HG02938 (cell line): ENCODE data around the gene CSN2.
A peak's percentile ranks its signal among the peaks of the same experiment; 100 is the strongest.
"Not testable (repeated sequence)": the region's sequence is repeated elsewhere in the genome, so short reads cannot be mapped to it uniquely, and the experiment has no call there.

Experiments used
- ATAC-seq: cut with Tn5 transposase; IDR thresholded peaks from one replicate; pipeline ENCODE4 v1.9.1; 2021; ENCODE audit warnings: mild to moderate bottlenecking, moderate library complexity; ENCODE audit not compliant: unreplicated experiment

The CSN2 gene, protein sequence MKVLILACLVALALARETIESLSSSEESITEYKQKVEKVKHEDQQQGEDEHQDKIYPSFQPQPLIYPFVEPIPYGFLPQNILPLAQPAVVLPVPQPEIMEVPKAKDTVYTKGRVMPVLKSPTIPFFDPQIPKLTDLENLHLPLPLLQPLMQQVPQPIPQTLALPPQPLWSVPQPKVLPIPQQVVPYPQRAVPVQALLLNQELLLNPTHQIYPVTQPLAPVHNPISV

DNA sequence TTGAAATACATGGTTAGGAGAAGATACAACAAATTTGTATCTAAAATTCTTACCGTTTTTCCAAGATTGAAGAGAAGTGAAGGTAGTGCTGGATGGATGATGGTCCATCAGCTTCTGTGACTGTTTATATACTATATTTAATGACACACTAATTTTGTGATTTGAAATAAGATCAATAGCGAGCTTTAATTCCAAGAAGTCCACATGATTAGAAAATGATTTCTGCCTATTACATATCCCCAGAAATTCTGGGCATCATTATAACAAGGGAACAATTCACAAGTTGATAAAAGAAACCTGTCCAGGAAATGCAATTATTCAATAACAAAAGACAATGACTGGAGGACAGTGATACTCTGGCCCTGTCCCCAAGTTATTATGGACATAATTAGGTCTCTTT, at the start of gene CSN2:
CSN2 (minus strand) TSS at position 101 of the 400 bp plus-strand sequence. CDS start 4,733 bp downstream, outside the sequence.
- no peak for ATAC-seq

DNA sequence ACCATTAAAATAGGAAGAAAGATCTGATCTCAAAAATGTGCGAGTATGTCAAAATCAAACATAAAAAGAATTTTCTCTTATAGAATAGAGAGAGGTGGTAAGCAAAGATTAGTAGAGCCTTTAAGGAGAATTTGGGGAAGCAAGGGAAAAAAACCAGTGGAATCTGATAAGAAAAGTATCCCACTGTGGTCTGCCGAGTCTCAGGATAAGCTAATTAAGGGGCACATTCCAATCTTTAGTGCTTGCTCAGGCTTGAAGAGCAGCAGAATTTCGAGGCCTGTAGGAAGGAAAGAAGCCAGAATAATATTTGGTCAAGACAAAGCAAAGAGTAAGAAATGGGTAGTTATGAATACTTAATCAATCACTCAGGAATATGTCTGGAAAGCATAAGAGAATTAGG, 43.2 kb upstream of the CSN2 start:
- no peak for ATAC-seq

DNA sequence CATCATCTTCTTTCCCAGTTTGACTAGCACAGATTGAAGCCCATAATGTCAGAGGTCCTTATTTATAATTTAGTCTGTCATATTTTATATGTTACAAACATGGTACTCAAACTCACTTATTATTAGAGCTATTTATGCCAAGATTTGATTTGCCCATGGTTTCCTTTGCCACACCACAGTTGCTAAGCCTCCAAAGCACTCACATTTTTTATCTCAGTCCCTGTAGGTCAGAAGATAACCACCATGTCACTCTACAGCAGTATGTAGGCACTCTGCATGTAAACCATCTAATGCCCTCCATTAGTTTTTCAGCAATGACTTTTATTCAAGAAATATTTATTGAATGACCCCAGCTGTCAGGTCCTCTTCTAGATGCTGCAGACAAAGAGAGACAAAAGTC, 37.0 kb upstream of the CSN2 start:
- ATAC-seq, result no peak

DNA sequence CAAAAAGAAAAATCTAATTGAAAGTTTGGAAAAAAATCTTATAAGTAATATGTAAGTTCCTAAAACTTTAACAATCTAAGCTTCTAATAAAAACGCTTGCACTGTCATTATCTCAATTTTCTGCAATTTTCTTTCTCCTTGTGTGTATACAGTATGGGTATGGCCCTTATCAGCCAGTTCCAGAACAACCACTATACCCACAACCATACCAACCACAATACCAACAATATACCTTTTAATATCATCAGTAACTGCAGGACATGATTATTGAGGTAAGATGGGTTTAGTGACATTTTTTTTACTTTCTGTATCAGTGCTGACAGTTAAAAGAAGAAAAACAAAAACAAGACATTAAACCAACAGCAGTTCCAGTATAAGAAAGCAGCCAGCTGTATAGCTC, 35.2 kb upstream of the CSN2 start:
- ATAC-seq, result no peak

DNA sequence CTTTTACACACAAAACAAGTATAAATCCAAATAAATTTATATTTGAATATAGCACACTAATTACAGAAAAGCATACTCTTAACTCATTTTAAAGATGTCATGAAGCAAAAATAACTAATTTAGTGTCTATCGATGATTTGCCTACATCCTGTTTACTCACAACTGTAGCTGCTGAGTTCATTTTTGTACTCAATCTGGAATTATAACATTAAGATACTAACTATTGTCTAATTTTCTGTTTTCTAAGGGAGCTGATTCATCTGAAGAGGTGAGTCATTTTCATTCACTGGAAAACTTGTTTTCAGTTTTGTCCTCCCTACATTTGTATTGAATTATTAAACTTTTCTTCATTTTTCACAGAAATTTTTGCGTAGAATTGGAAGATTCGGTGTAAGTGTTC, 33.9 kb upstream of the CSN2 start:
- ATAC-seq, result no peak

DNA sequence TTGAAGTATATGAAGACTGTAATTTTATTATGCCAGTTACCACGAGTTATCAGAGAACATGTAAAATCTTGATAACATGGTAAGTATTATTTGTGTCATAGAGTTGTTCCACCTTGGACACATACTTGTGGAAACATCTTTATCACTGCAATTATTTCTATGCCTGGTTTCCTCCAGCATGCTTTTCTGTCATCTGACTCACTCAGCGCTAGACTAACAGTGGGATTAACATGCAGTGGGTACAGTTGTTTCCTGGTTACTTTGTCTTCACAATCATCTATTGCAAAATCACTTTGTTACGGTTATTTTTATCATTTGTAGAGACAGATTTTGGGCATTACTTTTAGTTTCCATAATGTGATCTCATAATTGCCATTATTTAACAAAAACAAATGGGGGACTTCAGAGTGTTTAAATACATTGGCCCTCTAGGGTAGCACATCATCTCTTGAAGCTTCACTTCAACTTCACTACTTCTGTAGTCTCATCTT, 30.0 kb upstream of the CSN2 start, which contains the start of gene STATH:
STATH (plus strand) TSS at position 441 of the 491 bp plus-strand sequence. CDS start 2,472 bp downstream, outside the sequence.
- no peak for ATAC-seq

DNA sequence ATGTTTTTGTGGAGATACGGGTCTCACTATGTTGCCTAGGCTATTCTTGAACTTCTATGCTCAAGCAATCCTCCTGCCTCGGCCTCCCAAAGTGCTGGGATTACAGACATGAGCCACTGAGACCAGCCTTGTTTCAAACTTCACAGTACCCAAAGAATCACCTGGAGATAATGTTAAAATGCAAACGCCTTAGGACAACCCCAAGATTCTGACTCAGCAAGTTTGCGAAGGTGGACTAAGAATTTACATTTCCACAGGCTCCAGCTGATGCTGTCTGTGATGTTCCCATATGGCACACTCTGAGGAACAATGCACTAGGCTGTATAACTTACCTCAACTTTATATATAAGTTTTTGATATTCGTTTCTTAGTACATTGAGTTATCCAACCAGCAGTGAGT, 29.3 kb upstream of the CSN2 start:
- no peak for ATAC-seq

DNA sequence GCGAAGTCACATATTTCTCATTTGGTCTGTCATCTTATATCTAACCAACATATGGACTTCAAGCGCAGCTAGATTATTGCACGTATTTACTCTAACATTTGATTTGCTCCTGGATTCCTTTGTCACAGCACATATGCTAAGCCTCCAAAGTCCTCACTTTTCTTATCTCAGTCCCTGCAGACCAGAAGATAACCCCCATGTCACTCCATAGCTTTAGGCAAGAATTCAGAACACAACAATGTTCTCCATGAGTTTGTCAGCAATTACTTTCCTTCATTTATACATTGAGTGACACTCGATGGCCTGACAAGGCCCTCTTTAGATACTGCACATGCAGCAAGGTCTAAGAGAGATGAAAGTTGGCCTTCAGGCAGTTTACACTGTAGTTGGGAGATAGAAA, 25.5 kb upstream of the CSN2 start:
- ATAC-seq, result no peak

DNA sequence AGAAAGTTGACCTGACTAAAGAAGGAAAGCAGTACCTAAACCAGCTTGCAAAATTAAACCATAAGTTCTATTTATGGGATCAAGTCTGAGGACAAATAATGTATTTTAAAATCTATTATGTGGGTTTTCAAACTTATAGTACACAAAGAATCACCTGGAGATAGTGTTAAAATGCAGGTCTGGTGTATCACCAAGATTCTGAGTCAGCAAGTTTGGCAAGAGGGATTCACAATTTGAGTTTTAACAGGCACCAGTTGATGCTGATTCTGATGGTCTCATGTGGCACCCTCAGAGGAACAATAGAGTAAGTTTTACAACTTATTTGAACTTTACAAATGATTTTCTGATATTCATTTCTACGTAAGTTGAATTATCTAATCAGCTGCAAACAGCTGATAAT, 21.1 kb upstream of the CSN2 start:
- no peak for ATAC-seq

DNA sequence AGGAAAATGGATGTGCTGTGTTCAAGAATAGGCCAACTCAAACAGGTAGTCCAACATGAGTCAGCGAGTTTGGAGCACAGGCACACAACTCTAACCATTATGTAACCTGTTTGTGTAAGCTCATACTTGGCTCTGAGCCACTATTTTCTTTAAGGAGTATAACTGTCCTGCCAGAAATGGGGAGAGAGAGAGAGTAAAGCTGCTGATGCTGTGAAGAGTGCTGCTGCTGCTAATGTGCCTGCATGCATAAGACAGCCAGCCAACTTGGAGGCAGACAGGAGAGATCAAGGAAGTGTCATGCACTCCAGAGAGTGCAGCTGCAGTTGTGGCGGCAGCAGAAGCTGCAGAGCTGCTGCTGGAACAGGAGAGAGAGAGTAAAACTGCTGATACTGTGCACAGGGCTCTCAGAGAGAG, 18.5 kb upstream of the CSN2 start:
- ATAC-seq, result no peak

DNA sequence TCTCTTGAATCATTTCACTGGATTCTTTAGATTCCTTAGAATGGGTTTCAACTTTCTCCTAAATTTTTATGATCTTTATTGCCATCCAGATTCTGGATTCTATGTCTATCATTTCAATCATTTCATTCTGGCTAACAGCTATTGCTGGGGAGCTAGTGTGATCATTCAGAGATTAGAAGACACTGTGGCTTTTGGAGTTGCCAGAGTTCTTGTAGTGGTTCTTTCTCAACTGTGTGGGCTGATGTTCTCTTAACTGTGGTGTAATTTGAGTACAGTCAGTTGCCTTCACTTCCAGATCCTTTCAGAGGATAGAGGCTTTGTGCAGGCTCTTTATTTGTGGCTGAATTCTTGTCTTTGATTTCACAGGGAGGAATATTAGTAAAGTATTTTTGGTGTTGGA, 12.1 kb upstream of the CSN2 start:
- ATAC-seq, result no peak

DNA sequence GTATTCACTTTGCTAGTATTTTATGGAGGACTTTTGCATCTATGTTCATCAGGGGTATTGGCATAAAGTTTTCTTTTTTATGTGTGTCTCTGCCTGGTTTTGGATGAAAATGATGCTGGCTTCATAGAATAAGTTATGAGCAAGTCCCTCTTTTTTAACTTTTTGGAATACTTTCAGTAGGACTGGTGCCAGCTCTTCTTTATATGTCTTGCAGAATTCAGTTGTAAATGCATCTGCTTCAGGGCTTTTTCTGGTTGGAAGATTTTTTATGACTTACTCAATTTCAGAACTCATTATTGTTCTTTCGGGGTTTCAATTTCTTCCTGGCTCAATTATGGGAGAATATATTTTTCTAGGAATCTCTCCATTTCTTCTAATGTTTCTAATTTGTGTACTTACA, 9.1 kb upstream of the CSN2 start:
- ATAC-seq, result no peak

DNA sequence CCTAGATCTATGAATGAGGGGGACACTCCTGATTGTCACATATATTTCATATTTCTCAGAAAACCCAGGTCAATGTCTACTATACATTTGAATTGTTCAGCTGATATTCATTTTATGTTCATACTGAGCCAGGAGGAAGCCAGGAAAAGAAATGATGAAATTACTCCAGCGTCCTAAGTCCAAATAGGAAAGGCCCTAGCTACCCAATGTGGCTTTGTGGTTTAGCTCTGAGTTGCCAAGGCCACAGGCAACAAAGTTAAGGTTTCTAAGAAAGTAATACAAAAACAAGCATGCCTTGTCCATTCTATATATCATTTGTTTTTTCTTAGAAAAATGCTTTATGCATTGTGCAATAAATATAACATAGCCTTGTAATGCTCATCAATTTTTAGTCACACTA, 4.5 kb upstream of the CSN2 start:
- ATAC-seq, result no peak

DNA sequence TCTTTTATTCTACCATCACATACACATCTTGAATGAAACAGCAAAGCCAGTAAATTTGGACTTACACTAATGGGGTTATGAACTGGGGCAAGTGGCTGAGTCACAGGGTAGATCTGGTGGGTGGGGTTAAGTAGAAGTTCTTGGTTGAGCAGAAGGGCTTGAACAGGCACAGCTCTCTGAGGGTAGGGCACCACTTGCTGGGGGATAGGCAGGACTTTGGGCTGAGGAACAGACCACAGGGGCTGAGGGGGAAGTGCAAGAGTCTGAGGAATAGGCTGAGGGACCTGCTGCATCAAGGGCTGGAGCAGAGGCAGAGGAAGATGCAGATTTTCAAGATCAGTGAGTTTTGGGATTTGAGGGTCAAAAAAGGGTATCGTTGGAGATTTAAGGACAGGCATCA, 8.3 kb downstream of the CSN2 start:
- ATAC-seq, result no peak

DNA sequence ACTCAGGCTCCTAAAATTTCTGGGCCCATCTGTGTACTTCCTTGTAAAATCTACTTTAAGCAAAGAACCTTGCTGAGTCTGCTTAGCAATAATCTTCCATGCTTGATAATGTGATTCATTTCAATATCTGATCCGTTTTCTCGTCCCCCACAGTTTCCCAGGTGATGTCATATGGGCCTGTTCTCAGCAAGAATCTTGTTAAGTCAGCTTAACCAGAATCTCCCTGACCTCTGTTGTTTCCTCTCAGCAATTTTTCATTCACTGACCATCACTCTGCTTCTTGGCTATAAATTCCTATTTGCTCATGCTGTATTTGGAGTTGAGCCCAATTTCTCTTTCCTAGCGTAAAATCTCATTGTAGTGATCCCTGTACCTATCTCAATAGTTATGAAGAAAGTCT, 13.9 kb downstream of the CSN2 start:
- no peak for ATAC-seq

DNA sequence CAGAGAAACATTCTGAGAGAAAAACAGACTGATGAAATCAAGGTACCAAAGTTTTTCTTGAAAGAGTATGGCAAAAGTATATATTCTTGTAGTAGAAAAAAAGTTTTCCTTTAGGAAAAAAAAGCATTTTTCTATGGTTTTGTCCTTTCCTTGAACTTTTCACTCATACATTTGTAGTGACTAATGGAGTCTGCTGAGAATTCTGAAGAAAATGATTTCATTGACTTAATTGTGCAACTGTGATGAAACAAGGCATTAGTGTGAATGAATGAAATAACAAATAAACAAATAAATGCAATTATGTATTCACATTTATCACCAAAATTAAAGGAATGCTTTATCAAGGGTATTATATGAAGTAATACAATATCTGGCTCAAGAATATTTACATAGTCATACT, 29.0 kb downstream of the CSN2 start:
- ATAC-seq, result no peak

DNA sequence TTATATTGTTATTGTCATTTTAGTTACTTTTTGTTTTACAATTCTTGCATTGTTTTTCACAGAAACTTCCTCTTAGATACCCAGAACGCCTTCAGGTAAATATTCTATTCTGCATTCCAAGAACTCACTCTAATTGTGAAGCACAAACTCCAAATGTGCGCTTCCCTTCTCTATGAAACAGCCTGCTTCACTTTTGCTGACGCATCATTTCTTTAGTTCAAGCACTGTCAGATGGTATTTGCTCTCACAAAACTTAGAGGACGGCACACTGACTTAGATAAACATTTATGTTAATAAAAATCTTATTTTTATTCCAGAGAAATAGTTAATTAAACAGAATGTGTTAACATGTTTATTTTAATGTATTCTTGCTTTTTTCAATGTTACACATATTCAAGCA, 31.4 kb downstream of the CSN2 start:
- no peak for ATAC-seq

DNA sequence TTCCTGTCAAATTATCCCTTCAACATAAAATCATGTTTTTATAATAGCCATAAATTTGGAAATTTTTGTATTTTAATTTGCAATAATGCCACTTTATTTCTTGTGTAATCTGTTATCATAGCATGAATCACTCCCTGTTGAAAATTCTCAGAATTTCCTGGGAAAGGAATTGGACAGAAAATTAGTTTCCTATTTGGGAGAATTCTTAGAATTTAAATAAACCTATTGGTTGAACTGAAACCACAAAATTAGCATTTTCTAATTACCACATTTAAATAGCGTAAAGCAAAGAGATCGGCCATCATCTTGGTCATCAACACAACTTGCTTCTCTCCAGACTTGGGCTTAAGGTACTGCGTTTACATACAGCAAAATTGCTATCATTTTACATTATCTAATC, 34.8 kb downstream of the CSN2 start, which contains the start of gene CSN1S1:
CSN1S1 (plus strand) TSS at position 301 of the 400 bp plus-strand sequence. CDS start 1,488 bp downstream, outside the sequence.
- ATAC-seq, result no peak

DNA sequence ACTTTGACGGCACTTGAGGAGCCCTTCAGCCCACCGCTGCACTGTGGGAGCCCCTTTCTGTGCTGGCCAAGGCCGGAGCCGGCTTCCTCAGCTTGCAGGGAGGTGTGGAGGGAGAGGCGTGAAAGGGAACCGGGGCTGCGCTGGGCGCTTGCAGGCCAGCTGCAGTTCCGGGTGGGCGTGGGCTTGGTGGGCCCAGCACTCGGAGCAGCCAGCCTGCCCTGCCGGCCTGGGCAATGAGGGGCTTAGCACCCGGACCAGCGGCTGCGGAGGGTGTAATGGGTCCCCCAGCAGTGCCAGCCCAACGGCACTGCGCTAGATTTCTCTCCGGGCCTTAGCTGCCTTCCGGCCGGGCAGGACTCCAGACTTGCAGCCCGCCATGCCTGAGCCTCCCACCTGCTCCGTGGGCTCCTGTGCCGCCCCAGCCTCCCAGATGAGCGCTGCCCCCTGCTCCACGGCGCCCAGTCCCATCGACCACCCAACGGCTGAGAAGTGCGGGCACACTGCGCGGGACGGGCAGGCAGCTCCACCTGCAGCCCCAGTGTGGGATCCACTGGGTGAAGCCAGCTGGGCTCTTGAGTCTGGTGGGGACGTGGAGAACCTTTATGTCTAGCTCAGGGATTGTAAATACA, 41.6 kb downstream of the CSN2 start:
- not testable (repeated sequence) for ATAC-seq

DNA sequence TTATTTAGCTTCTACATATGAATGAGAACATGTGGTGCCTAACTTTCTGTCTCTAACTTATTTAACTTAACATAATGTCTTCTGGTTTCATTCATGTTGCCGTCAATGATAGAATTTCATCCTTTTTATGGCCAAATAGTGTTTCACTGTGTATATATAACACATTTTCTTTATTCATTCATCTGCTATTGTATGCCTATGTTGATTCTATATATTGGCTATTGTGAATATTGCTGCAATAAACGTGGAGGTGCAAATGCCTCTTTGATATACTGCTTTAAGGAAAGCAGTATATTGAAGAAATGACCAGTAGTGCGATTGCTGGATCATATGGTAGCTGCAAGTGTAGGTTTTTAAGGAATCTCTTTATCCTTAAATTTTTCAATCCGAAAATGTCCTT, 44.7 kb downstream of the CSN2 start:
- no peak for ATAC-seq

DNA sequence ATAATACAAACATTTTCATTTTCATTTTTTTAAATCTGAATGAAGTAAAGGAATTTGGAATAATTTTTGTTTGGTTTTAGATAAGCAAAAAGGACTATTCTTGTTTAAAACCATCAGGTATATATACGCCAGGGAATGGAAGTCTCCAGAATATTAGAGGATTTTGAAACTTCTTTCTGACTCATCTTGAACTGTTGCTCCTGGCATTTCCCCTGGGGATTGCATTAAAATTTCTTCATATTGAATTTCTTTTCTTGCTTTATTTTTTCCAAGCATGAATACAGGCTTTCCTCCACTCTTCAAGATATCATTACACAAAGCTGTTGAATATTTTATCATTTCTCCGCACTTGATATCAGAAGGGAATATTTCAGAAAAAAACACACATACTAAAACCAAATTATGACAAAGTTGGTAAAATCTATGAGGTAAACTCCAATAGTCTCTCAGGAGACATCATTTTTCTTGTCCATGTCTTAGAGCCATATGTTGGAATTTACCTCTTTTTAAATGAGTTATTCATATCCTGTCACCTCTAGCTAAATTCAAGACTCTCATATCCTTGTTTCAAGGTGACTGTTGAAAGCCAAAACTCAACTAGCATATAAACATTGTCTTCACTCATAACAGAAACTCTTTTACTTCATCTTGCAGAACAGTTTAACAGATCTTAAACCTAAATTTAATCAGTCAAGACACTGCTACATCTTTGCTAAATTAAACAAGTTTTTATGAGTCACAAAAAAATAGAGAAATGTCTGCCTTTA, 55.3 kb downstream of the CSN2 start:
- peak; percentile 81 for ATAC-seq

DNA sequence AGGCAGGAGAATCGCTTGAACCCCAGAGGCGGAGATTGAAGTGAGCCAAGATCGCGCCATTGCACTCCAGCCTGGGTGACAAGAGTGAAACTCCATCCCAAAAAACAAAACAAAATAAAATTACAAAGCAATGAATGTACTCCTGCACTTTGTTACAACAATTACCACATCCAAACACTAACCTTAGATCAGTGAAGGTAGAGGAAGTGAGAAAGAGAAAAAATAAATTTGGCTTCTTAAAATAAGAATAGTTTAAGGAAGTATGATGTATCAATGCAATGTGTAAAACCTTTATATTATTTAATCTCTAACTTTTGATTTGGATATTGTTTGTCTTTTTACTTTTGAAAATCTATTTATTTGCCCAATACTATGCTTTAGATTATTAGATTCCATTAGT, 56.3 kb downstream of the CSN2 start:
- peak; percentile 43 for ATAC-seq
